ENCODE data around the gene BET1L.
"Not testable (repeated sequence)": the region's sequence is repeated elsewhere in the genome, so short reads cannot be mapped to it uniquely, and the experiment has no call there.

BET1L gene

DNA sequence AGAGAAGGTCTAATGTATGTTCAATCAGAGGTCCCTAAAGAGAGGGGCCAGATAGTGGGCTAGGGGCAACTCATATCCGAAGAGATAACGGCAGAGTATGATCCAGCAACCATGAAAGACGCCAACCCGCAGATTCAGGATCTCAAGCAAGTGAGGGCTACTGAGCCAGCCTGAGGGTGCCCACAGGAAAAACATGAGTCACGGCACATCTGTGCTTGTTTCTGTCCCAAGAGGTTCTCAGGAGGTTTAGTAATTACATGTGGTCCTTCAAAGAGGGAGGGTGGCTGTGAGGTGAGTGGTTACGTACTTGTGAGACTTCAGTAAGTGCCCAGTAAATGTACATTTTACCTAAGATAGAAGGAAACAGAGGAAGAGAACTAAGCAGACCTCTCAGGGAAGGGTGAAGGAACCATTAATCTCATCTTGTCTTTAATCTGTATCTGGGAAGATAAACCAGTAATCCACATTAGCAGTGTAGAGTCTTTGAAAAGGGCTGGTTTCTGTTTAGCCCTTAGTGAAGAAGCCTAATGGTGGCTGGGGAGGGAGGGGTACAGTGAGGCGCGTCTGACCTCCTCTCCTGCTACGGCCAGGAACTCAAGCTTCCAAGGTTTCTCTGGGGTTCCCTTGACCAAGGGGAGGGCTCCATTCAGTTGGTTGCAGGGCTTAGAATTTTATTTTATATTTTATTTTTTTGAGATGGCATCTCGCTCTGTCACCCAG, 18.7 kb upstream of the BET1L start:
- no peak for DNase-seq

DNA sequence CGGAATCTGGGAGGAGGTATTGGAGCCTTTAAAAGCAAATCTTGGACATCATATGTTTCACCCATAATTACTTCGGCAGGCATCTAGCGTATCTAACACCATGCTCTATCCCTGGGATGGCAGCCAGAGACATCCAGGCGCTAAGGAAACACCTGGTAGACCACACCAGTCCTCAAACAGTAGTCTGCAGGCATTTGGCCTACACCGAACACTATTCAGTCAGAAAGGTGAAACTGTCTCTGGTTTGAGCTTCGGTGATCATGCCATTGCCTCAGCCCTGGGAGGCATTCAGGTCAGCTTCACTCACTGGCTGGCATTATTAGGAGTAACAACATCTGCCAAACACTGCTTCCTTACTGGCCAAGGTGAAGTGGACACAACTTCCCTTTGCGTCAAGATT, 17.2 kb upstream of the BET1L start:
- DNase-seq: no peak

DNA sequence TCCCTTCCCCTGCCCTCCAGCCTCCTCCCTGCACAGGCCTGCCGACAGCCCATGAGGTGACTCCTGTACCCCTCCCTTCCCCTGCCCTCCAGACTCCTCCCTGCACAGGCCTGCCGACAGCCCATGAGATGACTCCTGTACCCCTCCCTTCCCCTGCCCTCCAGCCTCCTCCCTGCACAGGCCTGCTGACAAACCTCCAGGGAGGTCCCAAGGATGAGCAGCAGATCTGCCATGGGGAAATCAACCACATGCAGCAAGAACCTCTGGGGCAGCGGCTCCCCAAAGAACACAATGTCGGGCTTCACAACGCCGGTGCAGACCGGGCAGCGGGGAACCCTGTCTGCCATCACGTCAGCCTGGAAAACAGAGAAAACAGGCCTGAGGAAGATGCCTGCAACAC, 16.7 kb upstream of the BET1L start:
- DNase-seq: no peak

DNA sequence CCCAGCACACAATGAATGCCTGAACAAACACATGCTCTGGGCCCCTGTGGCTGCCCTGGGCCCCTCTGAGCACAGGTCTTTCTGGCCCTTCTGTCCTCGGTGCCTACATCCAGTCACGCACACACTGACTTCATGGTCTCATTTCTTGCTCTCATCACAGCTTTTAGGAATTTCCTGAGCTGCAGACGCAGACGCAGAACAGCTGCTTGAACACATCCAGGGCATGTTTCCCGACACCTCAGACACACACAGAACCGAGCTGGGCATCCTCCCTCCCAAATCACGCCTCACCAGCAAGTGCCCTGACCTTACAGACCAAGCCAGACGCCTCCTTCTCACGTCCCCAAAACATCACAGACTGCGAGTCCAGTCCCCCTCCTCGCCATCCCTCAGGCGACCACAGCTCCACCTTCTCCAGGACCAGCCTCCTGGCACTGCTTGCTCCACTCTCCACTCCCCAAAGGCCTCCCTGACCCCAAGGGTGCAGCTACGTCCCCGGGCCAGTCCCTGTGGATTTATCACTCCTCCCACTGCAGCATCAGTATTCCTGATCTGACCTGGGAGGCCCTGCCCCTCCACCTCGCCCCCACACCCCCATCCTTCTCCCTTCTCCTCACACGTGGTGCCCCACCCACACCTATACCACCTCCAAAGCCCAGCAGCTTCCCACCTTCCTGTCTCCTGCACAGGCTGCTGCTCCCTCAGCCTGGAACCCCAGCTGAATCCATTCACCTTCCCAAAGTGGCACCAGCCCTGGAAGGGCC, 16.0 kb upstream of the BET1L start:
- DNase-seq: no peak

DNA sequence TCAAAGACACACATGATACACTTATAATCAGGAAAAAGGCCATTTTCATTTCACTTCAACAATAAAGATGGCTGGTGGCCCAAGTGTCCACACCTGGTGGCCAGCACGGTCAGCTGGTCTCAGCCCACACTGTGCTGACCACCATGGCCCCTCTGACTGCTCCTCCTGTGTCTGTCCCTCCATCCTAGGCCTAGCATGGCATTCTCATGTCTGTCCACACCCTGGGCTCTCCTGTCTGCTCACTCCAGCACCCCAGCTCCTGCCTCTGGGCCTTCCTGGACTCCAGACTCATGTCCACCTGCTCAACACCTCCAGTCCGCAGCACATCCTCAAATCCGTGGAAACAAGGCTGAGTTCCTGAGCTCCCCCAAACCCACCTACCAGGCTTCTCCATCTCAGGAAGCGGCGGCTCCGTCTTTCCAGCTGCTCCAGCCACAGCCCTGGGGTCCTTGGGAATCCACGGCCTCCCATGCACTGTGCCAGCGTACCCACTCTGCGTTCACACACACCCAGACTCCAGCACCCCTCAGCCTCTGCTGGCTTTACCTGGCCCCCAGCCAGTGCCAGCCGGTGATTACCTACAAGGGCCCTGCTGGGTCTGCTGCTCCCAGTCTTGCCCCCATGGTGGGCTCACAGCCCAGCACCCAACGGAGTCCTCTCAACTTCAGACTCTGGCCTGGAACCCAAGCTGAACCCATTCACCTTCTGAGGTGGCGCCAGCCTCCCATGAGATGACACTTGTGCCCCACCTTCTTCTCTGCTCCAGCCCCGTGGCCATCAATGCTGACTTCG, 15.0 kb upstream of the BET1L start:
- no peak for DNase-seq

DNA sequence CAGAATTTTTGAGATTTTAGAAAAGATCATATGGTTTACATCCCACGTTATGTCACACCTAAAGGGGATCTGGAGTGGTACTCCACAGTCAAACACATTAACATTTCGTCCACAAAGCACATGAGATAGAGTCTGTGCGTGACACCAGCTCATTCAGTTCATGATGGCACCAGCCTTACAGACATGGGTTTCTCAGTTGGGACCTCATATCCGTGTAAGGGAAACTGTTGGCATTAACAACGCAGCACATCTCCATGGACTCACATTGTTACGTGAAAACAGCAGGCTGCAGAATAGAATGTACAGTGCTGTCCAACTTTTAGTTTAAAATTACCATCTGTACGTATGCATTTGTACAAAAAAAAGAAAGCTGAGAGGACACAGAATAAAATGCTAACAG, 14.3 kb upstream of the BET1L start:
- no peak for DNase-seq

DNA sequence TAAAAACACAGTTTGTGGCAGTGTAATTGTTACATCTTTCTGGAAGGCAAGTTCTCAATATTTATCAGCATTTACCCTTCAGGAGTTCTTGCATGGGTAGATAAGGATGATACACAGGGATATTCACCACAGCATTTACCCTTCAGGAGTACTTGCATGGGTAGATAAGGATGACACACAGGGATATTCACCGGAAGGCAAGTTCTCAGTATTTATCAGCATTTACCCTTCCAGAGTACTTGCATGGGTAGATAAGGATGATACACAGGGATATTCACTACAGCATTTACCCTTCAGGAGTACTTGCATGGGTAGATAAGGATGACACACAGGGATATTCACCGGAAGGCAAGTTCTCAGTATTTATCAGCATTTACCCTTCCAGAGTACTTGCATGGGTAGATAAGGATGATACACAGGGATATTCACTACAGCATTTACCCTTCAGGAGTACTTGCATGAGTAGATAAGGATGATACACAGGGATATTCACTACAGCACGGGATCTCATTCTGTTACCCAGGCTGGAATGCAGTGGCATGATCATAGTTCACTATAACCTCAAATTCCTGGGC, 13.5 kb upstream of the BET1L start:
- not testable (repeated sequence) for DNase-seq

DNA sequence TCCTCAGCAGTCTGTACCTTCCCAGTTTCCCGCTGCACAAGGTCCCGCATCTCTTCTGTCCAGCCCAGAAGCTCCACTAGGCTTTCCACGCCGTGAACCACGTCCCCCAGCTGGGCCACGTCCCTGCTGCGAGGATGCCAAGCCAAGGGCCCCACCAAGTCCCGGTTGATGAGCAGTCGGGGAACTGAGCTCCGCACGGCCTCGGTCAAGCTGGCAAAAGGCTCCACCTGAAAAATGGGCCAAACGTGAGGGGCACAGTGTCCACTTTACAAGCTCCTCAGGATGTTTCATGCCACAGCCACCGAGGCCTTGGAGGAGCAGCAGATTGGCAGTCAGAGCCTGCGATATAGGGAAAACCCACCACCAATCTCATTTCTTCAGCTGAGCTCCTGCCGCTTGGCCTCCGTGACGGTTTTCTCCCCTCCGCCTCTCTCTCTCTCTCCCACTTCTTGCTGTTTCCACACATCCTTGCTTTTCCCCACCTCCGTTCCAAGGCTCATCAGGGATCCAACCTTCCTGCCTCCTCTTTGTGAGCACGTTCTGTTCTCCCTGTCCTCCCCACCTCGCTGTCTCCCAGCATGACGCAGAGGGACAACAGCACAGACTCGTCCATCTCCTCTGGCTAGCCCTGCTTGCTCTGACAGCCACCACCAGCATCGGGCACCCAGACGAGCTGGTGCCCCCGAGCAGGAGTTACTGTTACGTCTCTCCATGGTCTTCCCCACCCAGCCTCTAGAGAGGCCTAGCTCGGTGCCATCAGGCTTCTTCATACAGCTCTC, 11.8 kb upstream of the BET1L start:
- DNase-seq: no peak

DNA sequence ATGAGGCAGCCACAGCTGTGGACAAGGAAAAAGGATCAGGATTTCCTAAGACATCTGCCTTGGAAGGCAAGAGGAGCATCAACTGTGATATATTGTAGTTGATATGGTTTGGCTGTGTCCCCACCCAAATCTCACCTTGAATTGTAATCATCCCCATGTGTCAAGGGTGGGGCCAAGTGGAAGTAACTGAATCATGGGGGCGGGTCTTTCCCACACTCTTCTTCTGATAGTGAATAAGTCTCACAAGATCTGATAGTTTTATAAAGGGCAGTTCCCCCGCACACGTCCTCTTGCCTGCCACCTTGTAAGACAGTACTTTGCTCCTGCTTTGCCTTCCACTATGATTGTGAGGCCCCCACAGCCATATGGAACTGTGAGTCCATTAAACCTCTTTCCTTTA, 10.5 kb upstream of the BET1L start:
- no peak for DNase-seq

DNA sequence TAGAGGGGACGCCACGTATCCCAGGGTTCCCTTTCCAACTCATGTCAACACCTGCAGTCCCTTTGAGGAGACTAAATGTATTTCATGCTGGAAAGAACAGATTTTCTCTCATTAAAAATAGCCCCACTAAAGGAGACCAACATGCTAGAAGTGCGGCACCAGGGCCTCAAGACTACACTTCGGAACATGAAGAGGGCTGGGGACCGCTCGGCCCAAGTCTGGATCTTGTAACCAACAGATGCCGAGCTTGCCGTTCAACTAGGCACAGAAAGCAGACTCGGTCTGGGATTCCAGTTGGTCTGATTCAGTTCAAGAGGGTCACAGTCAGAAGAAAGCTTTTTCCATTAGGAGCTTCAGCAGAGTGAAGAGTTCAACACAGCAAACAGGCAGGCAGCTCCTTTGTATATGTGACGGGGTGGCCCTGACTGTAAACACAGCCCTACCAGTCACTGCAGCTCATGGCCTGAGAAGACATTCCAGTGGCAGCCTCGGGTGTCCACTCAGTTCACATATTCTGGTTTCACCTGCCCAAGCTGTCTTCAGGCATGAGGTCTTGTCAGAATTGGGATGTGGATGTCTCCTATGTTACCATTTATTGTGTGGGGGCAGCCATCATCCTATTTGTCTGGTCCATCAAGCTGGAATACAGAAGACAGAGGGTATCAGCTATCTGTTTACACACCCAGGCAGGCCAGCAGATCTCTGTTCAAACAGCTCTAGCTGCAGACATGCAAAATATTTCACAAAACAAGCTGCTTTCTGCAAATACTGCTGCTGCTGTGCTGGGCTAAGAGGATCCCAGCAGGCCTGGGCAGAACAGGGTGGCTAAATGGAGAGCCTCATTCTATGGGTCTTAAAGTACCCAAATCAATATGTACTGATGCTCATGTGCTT, 9.1 kb upstream of the BET1L start:
- DNase-seq: no peak

DNA sequence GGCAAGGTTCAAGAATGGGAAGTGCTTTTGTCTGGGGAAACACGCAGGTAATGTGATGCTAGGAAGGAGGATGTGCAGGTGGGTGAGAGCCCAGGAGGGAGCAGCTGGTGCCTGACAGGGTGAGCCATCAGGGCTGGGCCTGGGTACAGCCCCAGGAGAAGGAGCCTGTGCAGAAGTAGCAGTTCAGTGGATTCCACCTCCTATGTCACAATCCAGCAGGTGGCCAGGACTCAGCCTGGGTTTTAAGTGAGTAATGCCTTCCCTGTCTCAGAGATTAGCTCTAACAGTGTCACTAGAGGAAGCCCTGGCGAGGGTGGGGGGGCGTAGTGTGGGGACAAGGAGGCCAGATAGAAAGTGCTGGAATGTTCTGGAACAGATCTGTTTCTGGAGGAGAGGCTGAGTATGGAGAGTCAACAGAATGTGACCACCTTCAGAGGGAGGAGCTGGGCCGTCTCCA, 8.4 kb upstream of the BET1L start:
- DNase-seq: no peak

DNA sequence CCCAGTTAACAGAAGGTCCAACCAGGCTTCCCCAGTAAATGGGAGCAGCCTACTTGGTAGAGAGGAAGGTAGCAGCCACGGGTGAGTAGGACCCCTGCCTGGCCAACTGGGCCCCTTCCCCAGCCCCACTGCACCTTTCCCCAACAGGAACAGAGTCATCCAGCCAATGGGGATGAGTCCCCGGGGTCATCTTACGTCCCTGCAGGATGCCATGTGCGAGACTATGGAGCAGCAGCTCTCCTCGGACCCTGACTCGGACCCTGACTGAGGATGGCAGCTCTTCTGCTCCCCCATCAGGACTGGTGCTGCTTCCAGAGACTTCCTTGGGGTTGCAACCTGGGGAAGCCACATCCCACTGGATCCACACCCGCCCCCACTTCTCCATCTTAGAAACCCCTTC, 6.9 kb upstream of the BET1L start:
- no peak for DNase-seq

DNA sequence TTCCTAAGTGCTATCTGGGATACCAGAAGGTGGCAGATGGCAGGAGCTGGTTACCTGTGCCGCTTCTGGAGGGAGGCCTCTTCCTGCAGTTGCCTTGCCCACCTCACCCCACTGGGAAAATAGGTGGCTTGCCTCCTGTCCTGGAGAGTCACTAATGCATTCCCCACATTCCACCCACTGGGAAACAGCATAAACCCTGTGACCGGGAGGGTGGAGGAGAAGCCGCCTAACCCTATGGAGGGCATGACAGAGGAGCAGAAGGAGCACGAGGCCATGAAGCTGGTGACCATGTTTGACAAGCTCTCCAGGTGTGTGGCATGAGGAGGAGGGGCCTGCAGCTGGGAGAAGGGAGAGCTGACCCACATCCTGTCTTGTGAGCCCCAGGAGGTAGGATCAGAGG, 5.9 kb upstream of the BET1L start:
- no peak for DNase-seq

DNA sequence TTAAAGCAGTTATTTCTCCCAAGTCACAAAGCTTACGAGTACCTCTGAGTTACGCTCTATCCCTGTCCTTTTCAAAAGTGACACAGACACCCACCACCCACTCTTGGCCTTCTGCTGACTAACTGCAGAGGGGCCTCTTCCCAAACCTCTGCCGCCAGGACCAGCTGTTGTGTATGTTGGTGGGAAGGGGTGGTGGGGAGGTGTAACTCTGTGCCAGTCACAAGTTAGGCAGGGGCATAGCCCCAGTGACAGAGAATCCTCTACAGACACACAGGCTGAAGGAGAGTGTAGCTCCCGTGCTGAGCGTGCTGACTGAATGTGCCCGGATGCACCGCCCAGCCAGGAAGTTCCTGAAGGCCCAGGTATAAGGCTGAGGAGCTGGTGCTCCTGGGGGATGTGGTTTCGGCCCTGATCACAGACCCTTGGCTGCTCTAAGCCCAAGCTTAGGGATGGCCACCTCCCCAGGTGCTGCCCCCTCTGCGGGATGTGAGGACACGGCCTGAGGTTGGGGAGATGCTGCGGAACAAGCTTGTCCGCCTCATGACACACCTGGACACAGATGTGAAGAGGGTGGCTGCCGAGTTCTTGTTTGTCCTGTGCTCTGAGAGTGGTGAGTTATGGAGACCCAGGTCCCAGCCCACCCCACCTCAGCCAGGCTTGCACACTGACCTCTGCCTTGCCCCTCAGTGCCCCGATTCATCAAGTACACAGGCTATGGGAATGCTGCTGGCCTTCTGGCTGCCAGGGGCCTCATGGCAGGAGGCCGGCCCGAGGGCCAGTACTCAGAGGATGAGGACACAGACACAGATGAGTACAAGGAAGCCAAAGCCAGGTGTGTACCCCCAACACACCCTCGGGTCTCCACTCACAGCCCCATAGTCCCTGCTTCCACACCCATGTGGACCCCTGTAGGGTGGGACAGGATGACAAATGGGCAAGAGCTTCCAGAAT, 5.2 kb upstream of the BET1L start:
- no peak for DNase-seq

DNA sequence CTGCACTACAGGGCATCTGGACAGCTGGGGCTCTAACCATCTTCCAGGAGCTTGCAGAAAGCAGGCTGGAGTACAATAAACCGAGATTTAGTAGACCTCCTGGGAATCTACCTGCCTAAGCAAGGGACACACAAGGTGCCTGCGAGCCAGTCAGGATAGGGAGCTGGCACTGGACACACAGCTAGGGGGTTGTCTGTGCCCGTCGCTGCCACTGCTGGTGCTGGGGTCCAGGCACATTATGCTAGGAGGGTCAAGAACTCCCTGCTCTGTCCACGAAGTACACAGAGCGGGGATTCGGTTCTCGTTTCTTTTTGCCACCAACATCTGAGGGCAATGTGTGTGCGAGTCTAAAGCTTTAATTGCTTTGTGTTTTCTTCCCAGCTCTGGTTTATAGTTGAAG, 4.5 kb upstream of the BET1L start:
- no peak for DNase-seq

DNA sequence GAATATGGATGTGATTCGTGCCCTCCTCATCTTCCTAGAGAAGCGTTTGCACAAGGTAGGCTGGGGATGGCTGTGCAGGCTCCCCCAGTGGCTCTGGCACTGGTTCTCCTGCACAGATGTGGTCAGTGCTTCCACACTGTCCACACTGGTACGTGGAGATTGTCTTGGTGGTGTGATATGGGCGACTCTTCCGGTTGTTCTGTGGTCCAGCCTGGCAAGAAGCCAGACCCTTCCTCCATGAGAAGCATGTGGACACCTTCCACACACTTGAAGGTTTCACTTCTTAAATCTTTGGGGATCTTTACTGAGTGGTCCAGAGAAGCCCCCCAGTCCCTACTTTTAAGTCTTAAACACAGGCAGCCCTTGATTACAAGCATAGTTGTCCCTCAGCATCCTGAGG, 4.1 kb upstream of the BET1L start:
- no peak for DNase-seq

DNA sequence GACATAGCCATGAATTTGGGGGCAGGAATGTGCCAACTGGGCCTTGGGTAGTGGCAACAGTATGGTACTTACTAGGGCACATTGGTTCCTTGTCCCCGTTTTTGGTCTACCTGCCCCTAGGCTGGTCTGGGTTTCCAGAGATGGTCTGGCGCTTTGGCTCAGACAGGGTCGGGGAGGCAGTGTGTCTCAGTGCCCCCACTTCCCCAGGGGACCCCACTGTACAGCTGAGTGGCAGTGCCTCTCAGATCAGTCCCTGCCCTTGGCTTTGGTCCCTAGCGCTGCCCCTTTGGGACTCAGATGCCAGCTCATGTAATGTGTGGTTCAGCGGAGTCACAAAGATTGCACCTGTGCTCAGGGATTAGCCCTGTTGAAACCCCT, 3.6 kb upstream of the BET1L start:
- DNase-seq: no peak

DNA sequence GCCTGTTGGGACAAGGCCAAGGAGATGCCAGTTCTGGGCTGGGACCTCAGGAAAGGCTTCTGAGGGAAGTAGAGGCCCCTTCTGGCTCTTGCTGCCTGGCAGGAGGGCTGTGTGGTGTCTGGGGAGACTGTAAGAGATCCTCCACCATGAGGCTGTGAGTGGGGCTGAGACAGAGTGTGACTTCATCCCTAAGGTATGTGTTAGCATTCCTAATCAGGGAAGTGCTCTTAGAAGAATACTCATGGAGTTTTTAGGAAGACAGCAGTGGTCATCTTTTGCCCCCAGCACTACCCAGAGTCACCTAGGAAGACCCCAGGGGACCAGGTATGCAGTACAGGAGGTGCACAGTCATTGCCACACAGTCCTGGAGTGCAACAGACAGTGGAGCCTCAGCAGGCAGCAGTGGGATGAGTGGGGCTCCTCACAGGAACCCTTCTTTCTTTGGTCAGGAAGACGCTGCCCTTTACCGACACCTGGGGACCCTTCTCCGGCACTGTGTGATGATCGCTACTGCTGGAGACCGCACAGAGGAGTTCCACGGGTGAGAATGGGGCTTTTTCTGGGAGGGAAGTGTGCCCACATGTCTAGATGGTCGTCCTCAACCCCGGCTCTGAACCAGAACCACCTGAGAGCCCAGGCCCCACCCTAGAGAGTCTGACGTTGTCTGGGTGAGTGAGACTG, 3.1 kb upstream of the BET1L start:
- DNase-seq: no peak

DNA sequence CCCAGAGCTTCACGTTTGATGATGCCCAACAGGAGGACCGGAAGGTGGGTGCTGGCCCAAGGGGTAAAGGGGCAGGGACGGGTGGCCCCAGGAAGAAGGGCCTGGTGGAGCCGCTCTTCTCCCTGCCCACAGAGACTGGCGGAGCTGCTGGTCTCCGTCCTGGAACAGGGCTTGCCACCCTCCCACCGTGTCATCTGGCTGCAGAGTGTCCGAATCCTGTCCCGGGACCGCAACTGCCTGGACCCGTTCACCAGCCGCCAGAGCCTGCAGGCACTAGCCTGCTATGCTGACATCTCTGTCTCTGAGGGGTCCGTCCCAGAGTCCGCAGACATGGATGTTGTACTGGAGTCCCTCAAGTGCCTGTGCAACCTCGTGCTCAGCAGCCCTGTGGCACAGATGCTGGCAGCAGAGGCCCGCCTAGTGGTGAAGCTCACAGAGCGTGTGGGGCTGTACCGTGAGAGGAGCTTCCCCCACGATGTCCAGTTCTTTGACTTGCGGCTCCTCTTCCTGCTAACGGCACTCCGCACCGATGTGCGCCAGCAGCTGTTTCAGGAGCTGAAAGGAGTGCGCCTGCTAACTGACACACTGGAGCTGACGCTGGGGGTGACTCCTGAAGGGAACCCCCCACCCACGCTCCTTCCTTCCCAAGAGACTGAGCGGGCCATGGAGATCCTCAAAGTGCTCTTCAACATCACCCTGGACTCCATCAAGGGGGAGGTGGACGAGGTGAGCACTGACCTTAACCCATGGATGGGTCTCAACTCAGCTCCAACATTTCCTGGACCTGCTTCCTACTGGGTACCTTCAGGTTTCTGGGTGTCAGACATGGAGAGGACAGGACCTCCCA, 2.3 kb upstream of the BET1L start:
- DNase-seq: no peak
